G401 (cell line): Measurements from ENCODE around the gene ICAM1. TPM values are rescaled to one million over a fixed set of nuclear protein-coding genes. Genes with fewer than 3 reads are reported as not detected.
"Not testable (repeated sequence)": the region's sequence is repeated elsewhere in the genome, so short reads cannot be mapped to it uniquely, and the experiment has no call there.

Source experiments
- DNase-seq: peaks from one replicate; pipeline ENCODE4 v3.0.0-alpha.2; 2015; ENCODE audit warnings: low spot score
- in situ Hi-C: cut with HindIII; loops from 2 replicates; pipeline ENCODE4 v1.10.0; 2016; ENCODE audit warnings: low sequenced_read_pairs, mixed read lengths
- total RNA-seq: library from RNA; depleted of rRNA; stranded (reverse); fragments of >200 nt; shearing (Covaris generic); gene quantifications from 2 replicates; pipeline ENCODE4 v1.2.3, GENCODE V29; 2014

ICAM1 gene
- total RNA-seq, 1 experiment from 2014 or later, result 16.9 TPM

- DNase-seq, result no peak
- in situ Hi-C loops, result no loop called here
Observed at GRCh38 chr19:10238172-10238783, 32.6 kb upstream of the ICAM1 start.

GRCh38 chr19:10241826-10242449 lies 29.0 kb upstream of the ICAM1 start:
- in situ Hi-C loops, DNase-seq: not testable (repeated sequence)

GRCh38 chr19:10243606-10244005 lies 27.3 kb upstream of the ICAM1 start:
- no peak for DNase-seq
- in situ Hi-C loops, result no loop called here

GRCh38 chr19:10245189-10245939 lies 25.6 kb upstream of the ICAM1 start:
- no peak for DNase-seq
- in situ Hi-C loops, result no loop called here

- no peak for DNase-seq
- in situ Hi-C loops, result no loop called here
Observed at GRCh38 chr19:10246511-10246910, 24.4 kb upstream of the ICAM1 start.

- in situ Hi-C loops, result no loop called here
Observed at GRCh38 chr19:10251792-10252694, 18.9 kb upstream of the ICAM1 start, which contains the start of gene MRPL4. Gene MRPL4, plus strand, starts transcription at chr19:10252214. Its CDS starts 40 bp downstream, at chr19:10252254.

GRCh38 chr19:10252707-10253106 lies 18.2 kb upstream of the ICAM1 start:
- in situ Hi-C loops, result no loop called here
- DNase-seq, result no peak

More at GRCh38 chr19:10251792-10252694, 18.9 kb upstream of the ICAM1 start, which contains the start of gene MRPL4:
- DNase-seq, result peak; percentile 99

- in situ Hi-C loops, result no loop called here
- DNase-seq, result no peak
Observed at GRCh38 chr19:10254244-10254643, 16.7 kb upstream of the ICAM1 start.

- DNase-seq, result no peak
- in situ Hi-C loops, result no loop called here
Observed at GRCh38 chr19:10255358-10255757, 15.6 kb upstream of the ICAM1 start.

GRCh38 chr19:10256551-10256950 lies 14.4 kb upstream of the ICAM1 start:
- in situ Hi-C loops, result no loop called here
- DNase-seq, result no peak

- in situ Hi-C loops, result no loop called here
- no peak for DNase-seq
Observed at GRCh38 chr19:10256970-10257615, 13.8 kb upstream of the ICAM1 start.

- in situ Hi-C loops, result no loop called here
- DNase-seq, result no peak
Observed at GRCh38 chr19:10258080-10258710, 12.7 kb upstream of the ICAM1 start.

- DNase-seq, result peak; percentile 78
- in situ Hi-C loops, result no loop called here
Observed at GRCh38 chr19:10259162-10259905, 11.6 kb upstream of the ICAM1 start.

- in situ Hi-C loops, result no loop called here
- no peak for DNase-seq
Observed at GRCh38 chr19:10260141-10260584, 10.8 kb upstream of the ICAM1 start.

GRCh38 chr19:10262771-10263170 lies 8.1 kb upstream of the ICAM1 start:
- in situ Hi-C loops, result no loop called here
- no peak for DNase-seq

GRCh38 chr19:10266706-10267105 lies 4.2 kb upstream of the ICAM1 start:
- in situ Hi-C loops, result no loop called here
- DNase-seq, result no peak

- DNase-seq, result no peak
- in situ Hi-C loops, result no loop called here
Observed at GRCh38 chr19:10268071-10268470, 2.8 kb upstream of the ICAM1 start.
